Measurements from ENCODE around the gene POU6F2. TPM values are rescaled to one million over a fixed set of nuclear protein-coding genes. Genes with fewer than 3 reads are reported as not detected.

The POU6F2 gene
- total and polyA plus RNA-seq, 2 donors (not counting 1 experiment from before 2014, with no cell fraction given), result under 0.01 TPM; not detected in 1

- no peak overlapping the region for H2AFZ ChIP-seq (ENCODE audit: low read length)
- H3K9ac ChIP-seq (ENCODE audit: insufficient read depth, low read length), result no peak overlapping the region
- no peak overlapping the region for H3K4me3 ChIP-seq (replicated peaks in 1 of 4; ENCODE audit: control extremely low read depth in 1 of 4, insufficient read depth in 1 of 4, low read depth in 3 of 4, low read length in 4 of 4)
- TF ChIP-seq EZH2 (IDR thresholded peaks at IDR 0.05; ENCODE audit: low read length, missing control alignments) (no peak), CTCF (conservative IDR thresholded peaks at IDR 0.05 in 1 of 2, IDR thresholded peaks at IDR 0.05 in 1 of 2; ENCODE audit: low read depth in 1 of 2, low read length in 2 of 2) (no peak)
- no peaks in the 10 kb centered on the region for H3K36me3 ChIP-seq (ENCODE audit: control insufficient read depth, insufficient read depth, low read length)
- no peaks in the 10 kb centered on the region for H3K4me1 ChIP-seq (ENCODE audit: control insufficient read depth, extremely low read depth, insufficient read depth, low read length)
- H4K20me1 ChIP-seq (ENCODE audit: control insufficient read depth, extremely low read depth, insufficient read depth, low read length), result no peaks in the 10 kb centered on the region
- H3K79me2 ChIP-seq (ENCODE audit: control insufficient read depth, insufficient read depth, low read length), result no peaks in the 10 kb centered on the region
- H3K9me3 ChIP-seq (ENCODE audit: control insufficient read depth, insufficient read depth, low read depth, low read length), result no peaks in the 10 kb centered on the region
- H3K27ac ChIP-seq (ENCODE audit: insufficient read depth, low read length), result no peak overlapping the region
- no peak overlapping the region for H3K4me2 ChIP-seq (ENCODE audit: extremely low read depth, insufficient read depth, low read length)
- no peaks in the 10 kb centered on the region for H3K27me3 ChIP-seq (ENCODE audit: control insufficient read depth, insufficient read depth, low read length)
- no peak for DNase-seq (ENCODE audit: low read depth in 2 of 2)
These were observed 12.8 kb upstream of the POU6F2 start for GRCh38 chr7:38964921-38965320.

- H3K27me3 ChIP-seq (ENCODE audit: control insufficient read depth, insufficient read depth, low read length), result peaks cover 8% of the 10 kb centered on the region
- TF ChIP-seq EZH2 (IDR thresholded peaks at IDR 0.05; ENCODE audit: low read length, missing control alignments) (no peak), CTCF (conservative IDR thresholded peaks at IDR 0.05 in 1 of 2, IDR thresholded peaks at IDR 0.05 in 1 of 2; ENCODE audit: low read depth in 1 of 2, low read length in 2 of 2) (no peak)
- H3K36me3 ChIP-seq (ENCODE audit: control insufficient read depth, insufficient read depth, low read length), result no peaks in the 10 kb centered on the region
- no peaks in the 10 kb centered on the region for H3K79me2 ChIP-seq (ENCODE audit: control insufficient read depth, insufficient read depth, low read length)
- H4K20me1 ChIP-seq (ENCODE audit: control insufficient read depth, extremely low read depth, insufficient read depth, low read length), result no peaks in the 10 kb centered on the region
- H3K9me3 ChIP-seq (ENCODE audit: control insufficient read depth, insufficient read depth, low read depth, low read length), result no peaks in the 10 kb centered on the region
- H3K27ac ChIP-seq (ENCODE audit: insufficient read depth, low read length), result no peak overlapping the region
- H3K4me2 ChIP-seq (ENCODE audit: extremely low read depth, insufficient read depth, low read length), result no peak overlapping the region
- H2AFZ ChIP-seq (ENCODE audit: low read length), result no peak overlapping the region
- H3K4me3 ChIP-seq (replicated peaks in 1 of 4; ENCODE audit: control extremely low read depth in 1 of 4, insufficient read depth in 1 of 4, low read depth in 3 of 4, low read length in 4 of 4), result no peak overlapping the region
- no peak overlapping the region for H3K9ac ChIP-seq (ENCODE audit: insufficient read depth, low read length)
- no peaks in the 10 kb centered on the region for H3K4me1 ChIP-seq (ENCODE audit: control insufficient read depth, extremely low read depth, insufficient read depth, low read length)
- no peak for DNase-seq (ENCODE audit: low read depth in 2 of 2)
These were observed 3.9 kb upstream of the POU6F2 start for GRCh38 chr7:38973760-38974159.

GRCh38 chr7:38975944-38976392 lies 1.7 kb upstream of the POU6F2 start:
- Histone ChIP-seq H3K27ac (ENCODE audit: insufficient read depth, low read length) (no peak overlapping the region), H3K36me3 (ENCODE audit: control insufficient read depth, insufficient read depth, low read length) (no peaks in the 10 kb centered on the region), H3K27me3 (ENCODE audit: control insufficient read depth, insufficient read depth, low read length) (peaks cover 8% of the 10 kb centered on the region), H3K9me3 (ENCODE audit: control insufficient read depth, insufficient read depth, low read depth, low read length) (no peaks in the 10 kb centered on the region), H3K4me2 (ENCODE audit: extremely low read depth, insufficient read depth, low read length) (peak overlapping the region; percentile 32), H4K20me1 (ENCODE audit: control insufficient read depth, extremely low read depth, insufficient read depth, low read length) (no peaks in the 10 kb centered on the region), H3K79me2 (ENCODE audit: control insufficient read depth, insufficient read depth, low read length) (no peaks in the 10 kb centered on the region), H3K9ac (ENCODE audit: insufficient read depth, low read length) (no peak overlapping the region), H3K4me3 (replicated peaks in 1 of 4; ENCODE audit: control extremely low read depth in 1 of 4, insufficient read depth in 1 of 4, low read depth in 3 of 4, low read length in 4 of 4) (peak overlapping the region in 2 of 4 experiments; percentile 1 to 29), H3K4me1 (ENCODE audit: control insufficient read depth, extremely low read depth, insufficient read depth, low read length) (no peaks in the 10 kb centered on the region), H2AFZ (ENCODE audit: low read length) (no peak overlapping the region)
- peak in 1 of 2 donors; percentile 0 for DNase-seq (ENCODE audit: low read depth in 2 of 2)
- TF ChIP-seq EZH2 (IDR thresholded peaks at IDR 0.05; ENCODE audit: low read length, missing control alignments), result no peak
- TF ChIP-seq CTCF (conservative IDR thresholded peaks at IDR 0.05 in 1 of 2, IDR thresholded peaks at IDR 0.05 in 1 of 2; ENCODE audit: low read depth in 1 of 2, low read length in 2 of 2), result no peak

Measured in fibroblast of lung (primary cell).